Vagina (tissue), 2 donors: ENCODE data around the gene LTBP2. TPM values are rescaled to one million over a fixed set of nuclear protein-coding genes. Genes with fewer than 3 reads are reported as not detected.

Experiments
- DNase-seq, 2 donors: peaks; one replicate each; pipeline ENCODE4 v3.0.0-alpha.2; 2017; ENCODE audit errors: extremely low spot score in 2 of 2
- H3K27ac ChIP-seq: fragments of 200-600 bp; sonication (generic); one replicate; pipeline ENCODE4 v1.5.1; 2019
- H3K27me3 ChIP-seq: fragments of 200-600 bp; sonication (generic); one replicate; pipeline ENCODE4 v1.5.1; 2019
- H3K36me3 ChIP-seq, 2 donors: fragments of 200-600 bp; sonication (generic); one replicate each; pipeline ENCODE4 v1.5.1; 2017 to 2019
- H3K4me1 ChIP-seq: fragments of 200-600 bp; sonication (generic); one replicate; pipeline ENCODE4 v1.5.1; 2019
- H3K4me3 ChIP-seq, 2 donors: fragments of 200-600 bp; sonication (generic); 1 replicate in 1 of 2; 2 replicates in 1 of 2; pipeline ENCODE4 v1.5.1; 2016 to 2019
- H3K9me3 ChIP-seq: fragments of 200-600 bp; sonication (generic); one replicate; pipeline ENCODE4 v1.5.1; 2019
- CTCF ChIP-seq, 3 experiments: fragments of 450-650 bp in 2 of 3; fragments of 200-600 bp in 1 of 3; sonication (generic) in 1 of 3; IDR thresholded peaks; one replicate each; pipeline ENCODE4 v1.5.1; 2017 to 2019; ENCODE audit warnings: antibody characterized with exemption in 3 of 3, mild to moderate bottlenecking in 2 of 3, moderate library complexity in 2 of 3
- POLR2A ChIP-seq, 2 donors: fragments of 450-650 bp; IDR thresholded peaks; one replicate each; pipeline ENCODE4 v1.6.1; 2017; ENCODE audit warnings: antibody characterized with exemption in 2 of 2, mild to moderate bottlenecking in 2 of 2, moderate library complexity in 2 of 2
- POLR2AphosphoS5 ChIP-seq, 2 donors: sonication (generic); formaldehyde crosslinking; IDR thresholded peaks; one replicate each; pipeline ENCODE4 v1.9.0; 2017; ENCODE audit warnings: antibody characterized with exemption in 2 of 2, mild to moderate bottlenecking in 2 of 2, low read depth in 1 of 2; ENCODE audit not compliant: insufficient read depth in 1 of 2
- intact Hi-C: fragments of 100-400 bp; cut with DNase I; formaldehyde crosslinking; loops from one replicate; pipeline ENCODE4 v1.15.1; 2023
- total RNA-seq: library from RNA; depleted of rRNA; stranded (reverse); fragments of >200 nt; gene quantifications from one replicate; pipeline ENCODE4 v1.2.3, GENCODE V29; 2016

The LTBP2 gene
- total RNA-seq, 1 donor from 2014 or later, result 52.5 TPM

- Histone ChIP-seq H3K27ac (no peak overlapping the region), H3K4me1 (no peaks in the 10 kb centered on the region), H3K36me3 (peaks cover 0 to 29% of the 10 kb centered on the region in 2 donors), H3K4me3 (no peak overlapping the region), H3K27me3 (no peaks in the 10 kb centered on the region), H3K9me3 (no peaks in the 10 kb centered on the region)
- no peak for DNase-seq
- TF ChIP-seq POLR2A (IDR thresholded peaks at IDR 0.05), result no peak
- no peak for TF ChIP-seq POLR2AphosphoS5 (IDR thresholded peaks at IDR 0.05; ENCODE audit: insufficient read depth in 1 of 2, low read depth in 1 of 2)
- no peak for TF ChIP-seq CTCF (IDR thresholded peaks at IDR 0.05)
- intact Hi-C loops, result no loop called here
Observed at GRCh38 chr14:74474376-74474775, 137.7 kb downstream of the LTBP2 start.

- Histone ChIP-seq H3K36me3 (peaks cover 0 to 24% of the 10 kb centered on the region in 2 donors), H3K27me3 (no peaks in the 10 kb centered on the region), H3K4me1 (no peaks in the 10 kb centered on the region), H3K4me3 (no peak overlapping the region), H3K27ac (no peak overlapping the region), H3K9me3 (no peaks in the 10 kb centered on the region)
- no peak for TF ChIP-seq POLR2A (IDR thresholded peaks at IDR 0.05)
- TF ChIP-seq CTCF (IDR thresholded peaks at IDR 0.05), result no peak
- no peak for TF ChIP-seq POLR2AphosphoS5 (IDR thresholded peaks at IDR 0.05; ENCODE audit: insufficient read depth in 1 of 2, low read depth in 1 of 2)
- DNase-seq, result no peak
- intact Hi-C loops, result loop anchor here (1.0 kb wide), 1 partner anchor 18 kb away; no protein-coding TSS in a partner anchor
Observed at GRCh38 chr14:74472601-74473000, 139.4 kb downstream of the LTBP2 start.

- H3K27ac ChIP-seq, result no peak overlapping the region
- H3K4me1 ChIP-seq, result no peaks in the 10 kb centered on the region
- intact Hi-C loops, result no loop called here
- no peak overlapping the region for H3K4me3 ChIP-seq
- H3K27me3 ChIP-seq, result no peaks in the 10 kb centered on the region
- peaks cover 0 to 19% of the 10 kb centered on the region in 2 donors for H3K36me3 ChIP-seq
- H3K9me3 ChIP-seq, result no peaks in the 10 kb centered on the region
- no peak for TF ChIP-seq CTCF (IDR thresholded peaks at IDR 0.05)
- TF ChIP-seq POLR2AphosphoS5 (IDR thresholded peaks at IDR 0.05; ENCODE audit: insufficient read depth in 1 of 2, low read depth in 1 of 2), result peak in 1 of 2 donors; percentile 56
- no peak for DNase-seq
Observed at GRCh38 chr14:74469548-74470518, 142.2 kb downstream of the LTBP2 start.

- peaks cover 0 to 11% of the 10 kb centered on the region in 2 donors for H3K36me3 ChIP-seq
- DNase-seq, result no peak
- H3K9me3 ChIP-seq, result no peaks in the 10 kb centered on the region
- H3K4me3 ChIP-seq, result no peak overlapping the region
- intact Hi-C loops, result no loop called here
- no peak overlapping the region for H3K27ac ChIP-seq
- H3K27me3 ChIP-seq, result no peaks in the 10 kb centered on the region
- TF ChIP-seq POLR2AphosphoS5 (IDR thresholded peaks at IDR 0.05; ENCODE audit: insufficient read depth in 1 of 2, low read depth in 1 of 2) (no peak), CTCF (IDR thresholded peaks at IDR 0.05) (no peak), POLR2A (IDR thresholded peaks at IDR 0.05) (no peak)
- H3K4me1 ChIP-seq, result no peaks in the 10 kb centered on the region
Observed at GRCh38 chr14:74468513-74468912, 143.5 kb downstream of the LTBP2 start.

GRCh38 chr14:74465335-74465734 lies 146.7 kb downstream of the LTBP2 start:
- H3K27me3 ChIP-seq, result no peaks in the 10 kb centered on the region
- no peak for DNase-seq
- H3K9me3 ChIP-seq, result no peaks in the 10 kb centered on the region
- H3K4me3 ChIP-seq, result no peak overlapping the region
- TF ChIP-seq POLR2A (IDR thresholded peaks at IDR 0.05), result no peak
- no peak for TF ChIP-seq CTCF (IDR thresholded peaks at IDR 0.05)
- TF ChIP-seq POLR2AphosphoS5 (IDR thresholded peaks at IDR 0.05; ENCODE audit: insufficient read depth in 1 of 2, low read depth in 1 of 2), result no peak
- intact Hi-C loops, result no loop called here
- H3K4me1 ChIP-seq, result no peaks in the 10 kb centered on the region
- no peaks in the 10 kb centered on the region for H3K36me3 ChIP-seq
- no peak overlapping the region for H3K27ac ChIP-seq
